OCI-LY3 (cell line): ENCODE measurements around the gene USF3.

Source experiments
- H2AFZ ChIP-seq: fragments of 200-600, 300-600 bp; shearing (Covaris generic); 2 replicates; pipeline ENCODE4 v1.6.0; 2014; ENCODE audit warnings: antibody characterized with exemption, low read depth, low read length
- H3K27ac ChIP-seq: fragments of 200-600, 300-600 bp; sonication (generic); 2 replicates; pipeline ENCODE4 v1.5.1; 2014; ENCODE audit warnings: mild to moderate bottlenecking, low read length, moderate library complexity, mixed read lengths
- H3K27me3 ChIP-seq: fragments of 200-600, 300-600 bp; sonication (generic); 2 replicates; pipeline ENCODE4 v1.6.1; 2014; ENCODE audit warnings: low read depth, low read length, mixed read lengths
- H3K36me3 ChIP-seq: fragments of 200-600, 300-600 bp; sonication (generic); replicated peaks from 2 replicates; pipeline ENCODE3; 2014; ENCODE audit warnings: low read depth, low read length, mixed read lengths
- H3K4me1 ChIP-seq: fragments of 300-600, 200-600 bp; sonication (generic); 2 replicates; pipeline ENCODE4 v1.6.1; 2014; ENCODE audit warnings: low read length, mixed read lengths
- H3K4me2 ChIP-seq: fragments of 200-600, 300-600 bp; sonication (generic); 2 replicates; pipeline ENCODE4 v1.6.1; 2014; ENCODE audit warnings: low read length, mixed read lengths
- H3K4me3 ChIP-seq: fragments of 300-600, 200-600 bp; sonication (generic); 2 replicates; pipeline ENCODE4 v1.5.1; 2014; ENCODE audit warnings: antibody characterized with exemption, mild to moderate bottlenecking, low read length, moderate library complexity
- H3K79me2 ChIP-seq: fragments of 300-600, 200-600 bp; shearing (Covaris generic); 2 replicates; pipeline ENCODE4 v1.6.1; 2014; ENCODE audit warnings: mild to moderate bottlenecking, low read length, mixed read lengths
- H3K9ac ChIP-seq: fragments of 300-600, 200-600 bp; shearing (Covaris generic); 2 replicates; pipeline ENCODE4 v1.6.0; 2014; ENCODE audit warnings: mild to moderate bottlenecking, low read length, moderate library complexity
- H3K9me3 ChIP-seq: fragments of 200-600, 300-600 bp; shearing (Covaris generic); 2 replicates; pipeline ENCODE4 v1.6.1; 2014; ENCODE audit warnings: low read length, mixed read lengths; ENCODE audit not compliant: insufficient read depth
- H4K20me1 ChIP-seq: fragments of 200-600, 300-600 bp; sonication (generic); 2 replicates; pipeline ENCODE4 v1.6.1; 2016; ENCODE audit warnings: low read length, mixed read lengths; ENCODE audit not compliant: insufficient read depth
- EZH2phosphoT487 ChIP-seq: fragments of 200-600 bp; shearing (Covaris generic); IDR thresholded peaks from 2 replicates; pipeline ENCODE4 v1.6.1; 2018; ENCODE audit warnings: antibody characterized with exemption, mixed run types, low read depth
- TF ChIP-seq, protein P1 (sequence below): fragments of 200-600, 300-600 bp; sonication (generic); IDR thresholded peaks from 2 replicates; pipeline ENCODE4 v1.5.1; 2014; ENCODE audit warnings: antibody characterized with exemption, low read length, low read depth

The USF3 gene

DNA sequence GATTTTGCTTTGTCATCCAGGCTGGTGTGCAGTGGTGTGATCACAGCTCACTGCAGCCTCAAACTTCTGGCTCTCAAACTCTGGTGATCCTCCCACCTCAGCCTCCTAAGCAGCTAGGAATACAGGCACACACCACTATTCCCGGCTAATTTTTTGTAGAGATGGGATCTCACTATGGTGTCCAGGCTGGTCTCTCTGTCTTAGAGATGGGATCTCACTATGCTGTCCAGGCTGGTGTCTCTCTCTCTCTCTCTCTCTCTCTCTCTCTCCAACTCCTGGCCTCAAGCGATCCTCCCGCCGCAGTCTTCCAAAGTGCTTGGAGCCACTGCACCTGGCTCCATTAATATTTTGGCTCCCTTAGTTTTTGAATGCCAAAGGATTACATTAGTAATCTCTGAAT is 17.7 kb downstream of the USF3 start:
- no peak overlapping the region for H3K4me3 ChIP-seq
- H3K9ac ChIP-seq: no peak overlapping the region

GRCh38 chr3:113677737-113678136 is 18.7 kb downstream of the USF3 start:
- no peaks in the 10 kb centered on the region for H3K9me3 ChIP-seq
- no peak overlapping the region for H2AFZ ChIP-seq
- H3K27ac ChIP-seq: no peak overlapping the region
- no peaks in the 10 kb centered on the region for H4K20me1 ChIP-seq
- no peaks in the 10 kb centered on the region for H3K36me3 ChIP-seq
- H3K27me3 ChIP-seq: no peaks in the 10 kb centered on the region
- no peak for TF ChIP-seq EZH2phosphoT487
- TF ChIP-seq, protein P1, sequence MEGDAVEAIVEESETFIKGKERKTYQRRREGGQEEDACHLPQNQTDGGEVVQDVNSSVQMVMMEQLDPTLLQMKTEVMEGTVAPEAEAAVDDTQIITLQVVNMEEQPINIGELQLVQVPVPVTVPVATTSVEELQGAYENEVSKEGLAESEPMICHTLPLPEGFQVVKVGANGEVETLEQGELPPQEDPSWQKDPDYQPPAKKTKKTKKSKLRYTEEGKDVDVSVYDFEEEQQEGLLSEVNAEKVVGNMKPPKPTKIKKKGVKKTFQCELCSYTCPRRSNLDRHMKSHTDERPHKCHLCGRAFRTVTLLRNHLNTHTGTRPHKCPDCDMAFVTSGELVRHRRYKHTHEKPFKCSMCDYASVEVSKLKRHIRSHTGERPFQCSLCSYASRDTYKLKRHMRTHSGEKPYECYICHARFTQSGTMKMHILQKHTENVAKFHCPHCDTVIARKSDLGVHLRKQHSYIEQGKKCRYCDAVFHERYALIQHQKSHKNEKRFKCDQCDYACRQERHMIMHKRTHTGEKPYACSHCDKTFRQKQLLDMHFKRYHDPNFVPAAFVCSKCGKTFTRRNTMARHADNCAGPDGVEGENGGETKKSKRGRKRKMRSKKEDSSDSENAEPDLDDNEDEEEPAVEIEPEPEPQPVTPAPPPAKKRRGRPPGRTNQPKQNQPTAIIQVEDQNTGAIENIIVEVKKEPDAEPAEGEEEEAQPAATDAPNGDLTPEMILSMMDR: no peak
- no peaks in the 10 kb centered on the region for H3K79me2 ChIP-seq
- no peak overlapping the region for H3K4me3 ChIP-seq
- H3K4me2 ChIP-seq: no peak overlapping the region
- no peak overlapping the region for H3K9ac ChIP-seq
- H3K4me1 ChIP-seq: peaks cover 6% of the 10 kb centered on the region

More for the DNA sequence above, 17.7 kb downstream of the USF3 start:
- Histone ChIP-seq H3K27me3 (no peaks in the 10 kb centered on the region), H3K9me3 (no peaks in the 10 kb centered on the region), H3K27ac (no peak overlapping the region), H2AFZ (no peak overlapping the region), H3K4me1 (peaks cover 6% of the 10 kb centered on the region), H3K36me3 (no peaks in the 10 kb centered on the region), H3K79me2 (no peaks in the 10 kb centered on the region), H4K20me1 (no peaks in the 10 kb centered on the region), H3K4me2 (no peak overlapping the region)
- no peak for TF ChIP-seq EZH2phosphoT487
- TF ChIP-seq, protein P1: no peak

DNA sequence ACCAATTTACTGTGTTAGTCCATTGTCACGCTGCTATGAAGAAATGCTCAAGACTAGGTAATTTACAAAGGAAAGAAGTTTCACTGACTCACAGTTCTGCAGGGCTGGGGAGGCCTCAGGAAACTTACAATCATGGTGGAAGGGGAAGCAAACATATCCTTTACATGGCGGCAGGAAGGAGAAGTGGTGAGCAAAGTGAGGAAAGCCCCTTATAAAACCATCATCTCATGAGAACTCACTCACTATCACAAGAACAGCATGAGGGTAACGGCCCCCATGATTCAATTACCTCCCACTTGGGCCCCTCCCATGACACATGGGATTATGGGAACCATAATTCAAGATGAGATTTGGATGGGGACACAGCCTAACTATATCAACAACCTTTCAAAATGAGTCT is 20.2 kb downstream of the USF3 start:
- Histone ChIP-seq H3K9me3 (no peaks in the 10 kb centered on the region), H2AFZ (no peak overlapping the region), H3K36me3 (no peaks in the 10 kb centered on the region), H3K4me1 (peaks cover 6% of the 10 kb centered on the region), H3K4me2 (no peak overlapping the region), H3K9ac (no peak overlapping the region), H4K20me1 (no peaks in the 10 kb centered on the region), H3K79me2 (no peaks in the 10 kb centered on the region), H3K4me3 (no peak overlapping the region), H3K27me3 (no peaks in the 10 kb centered on the region), H3K27ac (no peak overlapping the region)
- TF ChIP-seq, protein P1: no peak

DNA sequence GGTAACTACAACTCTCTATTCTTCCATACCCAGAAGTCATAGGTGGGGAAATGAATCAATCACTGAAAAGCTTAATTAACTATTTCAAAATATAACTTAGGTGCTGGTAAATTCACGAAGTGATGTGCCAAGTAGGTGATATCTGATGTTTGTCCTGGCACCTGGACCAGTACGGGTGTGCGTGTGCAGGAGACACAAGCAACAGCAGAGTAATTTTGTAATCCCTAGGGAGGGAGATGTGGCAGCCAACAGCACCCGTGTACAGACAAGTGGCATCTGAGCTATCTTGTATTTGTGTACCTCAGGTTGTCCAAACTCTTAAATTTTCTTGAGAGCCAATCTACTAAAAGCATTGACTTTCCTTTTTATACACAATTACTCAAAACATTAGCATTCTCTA is 22.8 kb downstream of the USF3 start:
- no peaks in the 10 kb centered on the region for H3K79me2 ChIP-seq
- H3K9me3 ChIP-seq: no peaks in the 10 kb centered on the region
- TF ChIP-seq, protein P1: no peak
- TF ChIP-seq EZH2phosphoT487: no peak
- no peak overlapping the region for H3K4me2 ChIP-seq
- H3K4me1 ChIP-seq: peaks cover 6% of the 10 kb centered on the region
- no peaks in the 10 kb centered on the region for H3K36me3 ChIP-seq
- no peak overlapping the region for H3K27ac ChIP-seq
- H3K9ac ChIP-seq: no peak overlapping the region
- no peak overlapping the region for H2AFZ ChIP-seq
- H4K20me1 ChIP-seq: no peaks in the 10 kb centered on the region
- H3K27me3 ChIP-seq: no peaks in the 10 kb centered on the region
- no peak overlapping the region for H3K4me3 ChIP-seq
